NCI-H510A treated with DMSO at 0.1 percent for 48 hours (cell line): ENCODE data around the gene FBXO11.

ENCODE experiments used
- DNase-seq: peaks from one replicate; lab custom pipeline; 2025; lab: John Stamatoyannopoulos, UW

FBXO11 gene

DNA sequence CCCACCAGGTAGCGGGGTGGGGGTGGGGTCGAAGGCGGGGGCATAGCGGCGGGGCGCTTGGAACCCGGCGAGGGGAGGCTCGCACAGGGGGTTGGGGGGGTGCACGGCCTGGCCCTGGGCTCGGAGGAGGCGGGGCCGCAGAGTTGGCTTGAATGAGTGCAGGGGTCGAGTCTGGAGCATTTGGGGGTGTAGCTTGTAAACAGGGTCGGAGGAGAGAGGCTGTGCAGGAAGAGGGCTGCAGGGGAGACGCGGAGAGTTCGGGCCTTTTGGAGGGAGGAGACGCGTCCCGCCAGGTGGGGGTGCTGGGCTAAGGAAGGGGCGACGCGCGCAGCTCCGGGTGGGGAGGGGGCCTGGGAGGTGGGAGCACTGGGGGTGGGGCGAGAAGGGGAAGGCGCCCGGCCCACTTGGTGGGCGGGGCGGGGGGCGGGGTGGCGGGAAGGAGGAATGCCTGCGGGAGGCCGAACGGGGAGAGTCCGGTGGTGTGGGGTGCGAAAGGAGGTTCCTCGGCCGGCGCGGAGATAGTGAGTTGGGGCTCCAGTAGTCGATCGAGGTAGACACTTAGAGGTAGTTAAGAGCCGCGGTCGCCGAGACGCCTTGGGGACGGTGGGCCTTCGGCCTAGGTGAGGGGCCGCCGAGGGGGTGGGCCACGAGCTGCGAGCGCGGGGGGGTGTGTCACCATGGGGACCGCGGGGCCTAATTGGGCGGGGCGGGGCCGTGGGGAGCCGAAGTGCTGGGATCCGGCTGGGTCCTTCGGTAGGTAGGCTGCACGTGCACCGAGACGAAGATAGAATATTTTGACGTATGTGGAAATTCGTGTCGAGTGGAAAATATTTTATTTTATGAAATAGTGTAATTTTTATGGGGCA is 122.6 kb downstream of the FBXO11 start:
- DNase-seq = peak; percentile 78

DNA sequence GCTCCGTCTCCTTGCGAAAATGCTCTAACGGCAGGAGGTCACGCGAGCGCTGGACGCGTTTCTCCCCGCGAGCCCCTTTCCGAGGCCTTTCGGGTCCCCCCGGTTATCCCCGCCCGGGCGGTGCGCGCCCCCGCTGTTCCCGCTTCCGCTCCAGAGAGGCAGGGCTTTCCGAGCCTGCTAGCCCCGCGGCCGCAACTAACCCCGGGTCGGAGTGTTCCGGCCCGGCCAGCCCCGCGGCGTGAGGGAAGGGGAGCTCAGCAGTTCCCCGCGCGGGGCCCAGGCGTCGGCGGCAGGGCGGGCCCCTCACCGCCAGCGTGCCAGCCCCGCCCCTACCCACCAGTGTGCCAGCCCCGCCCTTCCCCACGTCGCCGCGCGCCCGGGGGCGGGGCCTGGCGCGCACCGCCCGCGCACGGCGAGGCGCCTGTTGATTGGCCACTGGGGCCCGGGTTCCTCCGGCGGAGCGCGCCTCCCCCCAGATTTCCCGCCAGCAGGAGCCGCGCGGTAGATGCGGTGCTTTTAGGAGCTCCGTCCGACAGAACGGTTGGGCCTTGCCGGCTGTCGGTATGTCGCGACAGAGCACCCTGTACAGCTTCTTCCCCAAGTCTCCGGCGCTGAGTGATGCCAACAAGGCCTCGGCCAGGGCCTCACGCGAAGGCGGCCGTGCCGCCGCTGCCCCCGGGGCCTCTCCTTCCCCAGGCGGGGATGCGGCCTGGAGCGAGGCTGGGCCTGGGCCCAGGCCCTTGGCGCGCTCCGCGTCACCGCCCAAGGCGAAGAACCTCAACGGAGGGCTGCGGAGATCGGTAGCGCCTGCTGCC is 123.4 kb downstream of the FBXO11 start, which contains the start of gene MSH6:
Gene MSH6, plus strand, starts transcription at position 475 of the 815 bp plus-strand sequence. Its CDS starts 89 bp downstream, at position 564.
- peak; percentile 89 for DNase-seq

DNA sequence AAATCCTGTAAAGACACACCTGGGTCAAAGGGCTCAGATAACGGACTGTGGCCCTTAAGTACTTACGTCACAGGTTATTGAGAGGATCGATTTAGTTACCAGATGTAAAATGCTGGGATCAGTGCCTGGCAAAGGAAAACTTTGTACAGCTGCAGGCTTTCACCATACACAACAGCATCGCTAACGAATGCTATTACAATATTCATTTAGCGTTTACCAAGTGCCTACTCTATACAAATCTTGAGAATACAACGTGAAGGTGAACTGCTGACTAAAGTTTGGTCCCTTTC is 124.0 kb downstream of the FBXO11 start:
- DNase-seq = no peak

DNA sequence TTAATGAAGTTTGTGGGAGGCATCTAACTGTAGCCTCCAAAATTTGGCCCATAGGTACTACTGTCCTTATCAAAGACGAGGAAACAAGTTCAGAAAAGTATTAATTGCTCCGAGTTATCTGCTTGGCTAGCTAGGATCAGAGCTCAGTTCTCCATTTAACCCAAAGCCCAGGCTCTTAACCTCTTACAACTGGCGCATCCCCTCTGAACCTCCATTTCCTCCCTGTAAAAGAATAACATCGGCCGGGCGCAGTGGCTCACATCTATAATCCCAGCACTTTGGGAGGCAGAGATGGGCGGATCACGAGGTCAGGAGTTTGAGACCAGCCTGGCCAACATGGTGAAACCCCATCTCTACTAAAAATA is 126.9 kb downstream of the FBXO11 start:
- no peak for DNase-seq

DNA sequence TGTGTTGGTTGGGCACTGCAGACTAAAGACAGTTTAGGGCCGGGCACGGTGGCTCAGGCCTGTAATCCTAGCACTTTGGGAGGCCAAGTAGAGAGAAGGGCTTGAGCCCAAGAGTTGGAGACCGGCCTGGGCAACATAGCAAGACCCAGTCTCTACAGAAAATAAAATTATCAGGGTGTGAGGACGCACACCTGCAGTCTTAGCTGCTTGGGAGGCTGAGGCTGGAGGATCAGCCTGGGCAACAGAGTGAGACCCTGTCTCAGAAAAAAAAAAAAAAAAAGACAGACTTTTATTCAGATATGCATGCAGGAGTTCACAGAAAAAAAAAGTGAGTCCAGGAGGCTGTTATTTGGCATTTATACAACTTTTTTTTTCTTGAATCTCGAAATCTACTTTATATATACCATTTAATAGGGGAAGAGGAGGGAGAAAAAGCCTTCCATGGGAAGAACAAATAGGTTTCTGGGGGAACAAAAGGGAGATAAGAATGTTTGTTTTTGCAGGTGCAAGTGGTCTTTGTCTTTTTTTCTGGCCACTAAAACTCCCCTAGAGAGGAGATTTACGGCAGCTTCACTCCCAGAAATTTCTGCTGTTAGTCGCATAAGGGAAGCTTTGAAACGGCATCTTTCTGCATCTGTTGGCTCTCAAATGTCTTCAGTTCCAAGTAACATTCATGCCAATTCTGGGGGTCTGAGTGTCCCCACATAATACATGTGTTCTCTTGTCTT is 127.4 kb downstream of the FBXO11 start:
- DNase-seq = no peak

DNA sequence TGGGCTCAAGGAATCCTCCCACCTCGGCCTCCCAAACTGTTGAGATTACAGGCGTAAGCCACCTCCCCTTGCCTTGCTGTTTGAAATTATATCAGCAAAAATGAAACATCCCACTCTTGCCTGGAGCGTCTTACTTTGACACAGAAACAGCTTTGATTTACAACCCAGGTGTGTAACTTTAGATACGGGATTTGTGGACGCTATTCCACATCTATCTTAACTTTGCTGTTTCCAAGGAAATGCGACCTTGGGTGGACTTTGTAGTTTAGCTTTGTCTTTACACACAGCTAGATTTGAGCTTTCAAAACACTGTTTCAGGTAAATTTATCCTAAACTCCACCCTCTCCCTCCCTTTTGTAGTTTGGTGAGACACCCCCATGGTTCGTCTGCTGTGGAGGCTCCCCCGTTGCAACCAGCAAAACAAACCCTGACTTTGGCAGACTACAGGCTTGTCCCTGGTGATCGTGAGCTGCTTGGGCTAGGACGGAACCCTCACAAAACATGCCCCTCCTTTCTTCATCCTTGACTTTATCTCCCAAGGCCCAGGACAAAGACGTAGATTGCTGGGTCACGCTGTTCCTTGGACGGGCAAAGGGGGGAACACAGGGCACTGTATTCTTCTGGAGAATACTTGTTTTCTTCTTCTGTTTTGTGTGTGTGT is 128.9 kb downstream of the FBXO11 start:
- no peak for DNase-seq

DNA sequence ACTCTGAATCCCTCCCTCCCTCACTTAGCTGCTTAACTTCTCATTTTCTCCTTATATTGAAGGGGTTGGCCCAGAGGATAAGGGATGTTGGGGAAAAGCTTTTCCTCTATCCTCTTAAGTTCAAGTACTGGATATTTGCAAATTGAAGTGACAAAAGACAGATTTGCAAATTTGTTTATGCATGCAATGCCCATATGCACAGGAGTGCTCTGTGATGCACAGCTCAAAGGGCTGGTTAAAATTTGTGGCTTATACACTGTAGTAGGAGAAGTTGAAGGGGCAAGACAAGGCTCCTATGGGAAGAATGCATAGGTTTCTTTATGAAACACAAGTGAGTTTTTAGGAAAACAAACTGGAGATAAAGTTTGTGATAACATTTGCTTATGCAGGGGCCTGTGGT is 131.7 kb downstream of the FBXO11 start:
- no peak for DNase-seq

DNA sequence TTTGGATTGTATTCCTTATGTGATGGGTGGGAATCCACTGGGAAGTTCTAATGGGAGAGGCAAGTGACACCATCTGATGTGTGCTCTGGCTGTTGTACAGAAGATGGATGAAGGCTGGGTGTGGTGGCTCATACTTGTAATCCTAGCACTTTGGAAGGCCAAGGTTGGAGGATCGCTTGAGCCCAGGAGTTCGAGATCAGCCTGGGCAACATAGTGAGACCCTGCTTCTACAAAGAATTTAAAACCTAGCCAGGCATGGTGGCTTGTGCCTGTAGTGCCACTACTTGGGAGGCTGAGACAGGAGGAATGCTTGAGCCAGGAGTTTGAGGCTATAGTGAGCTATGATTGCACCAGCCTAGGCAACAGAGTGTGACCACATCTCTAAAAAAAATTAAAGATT is 134.0 kb downstream of the FBXO11 start:
- no peak for DNase-seq

DNA sequence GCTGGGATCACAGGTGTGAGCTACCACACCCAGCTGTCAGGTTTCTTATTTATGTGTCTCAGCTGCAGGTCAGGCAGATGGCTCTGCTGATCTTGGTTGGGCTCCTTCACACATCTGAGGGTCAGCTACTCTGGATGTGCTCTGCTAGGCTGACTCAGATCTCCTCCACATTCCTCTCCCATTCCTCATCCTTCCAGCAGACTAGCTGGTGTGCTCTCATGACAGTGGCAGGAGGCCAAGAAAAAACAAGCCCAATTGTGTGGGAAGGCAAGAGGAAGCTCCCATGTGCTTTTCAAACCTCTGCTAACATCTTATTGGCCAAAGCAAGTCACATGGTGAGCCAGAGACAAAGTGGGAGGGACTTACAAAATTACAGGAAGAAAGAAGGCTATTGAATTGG is 135.1 kb downstream of the FBXO11 start:
- DNase-seq = no peak

DNA sequence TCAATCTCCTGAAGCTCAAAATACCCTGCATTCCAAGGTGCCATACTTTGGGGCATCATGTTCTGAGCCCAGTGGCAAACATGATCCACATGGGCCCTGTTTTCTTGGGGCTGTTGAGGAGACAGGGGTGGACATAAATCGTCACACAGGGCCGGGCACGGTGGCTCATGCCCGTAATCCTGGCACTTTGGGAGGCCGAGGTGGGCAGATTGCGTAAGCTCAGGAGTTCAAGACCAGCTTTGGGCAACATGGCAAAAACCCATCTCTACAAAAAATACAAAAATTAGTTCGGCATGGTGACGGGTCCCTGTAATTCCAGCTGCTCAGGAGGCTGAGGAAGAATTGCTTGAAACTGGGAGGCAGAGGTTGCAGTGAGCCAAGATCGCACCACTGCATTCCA is 137.0 kb downstream of the FBXO11 start:
- DNase-seq = no peak

DNA sequence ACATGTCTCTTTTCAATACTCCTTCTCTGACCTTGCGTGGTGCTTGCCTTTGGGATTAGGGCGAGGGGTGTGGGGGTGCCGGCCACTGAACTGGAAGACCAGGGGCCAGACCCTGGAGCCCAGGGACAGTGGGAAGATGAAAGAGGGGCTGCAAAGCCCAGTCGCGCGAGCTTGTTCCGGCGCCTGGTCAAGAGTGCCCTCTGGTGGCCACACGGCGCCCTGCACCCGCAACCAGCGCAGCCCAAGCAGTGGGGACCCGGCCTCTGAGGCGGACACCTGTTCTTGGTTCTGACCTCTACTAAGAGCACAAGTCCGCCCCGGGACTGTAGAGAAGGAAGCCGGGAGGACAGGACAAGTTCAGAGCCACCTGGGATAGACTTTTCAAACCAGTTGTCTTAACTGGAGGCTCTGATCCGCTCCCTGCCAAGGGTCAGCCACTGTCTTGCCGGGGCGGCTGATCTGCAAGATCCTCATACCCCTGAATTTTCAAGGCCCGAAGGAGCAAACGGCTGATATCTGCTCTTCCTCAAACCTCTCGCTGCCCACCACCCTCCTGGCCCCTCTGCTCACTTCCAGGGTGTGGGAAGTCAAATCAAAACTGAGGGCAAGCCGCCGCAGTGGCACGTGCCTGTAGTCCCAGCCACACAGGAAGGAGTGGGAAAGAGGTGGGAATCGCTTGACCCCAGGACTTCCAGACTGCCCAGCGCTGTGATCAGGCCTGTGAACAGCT is 138.3 kb downstream of the FBXO11 start:
- DNase-seq = peak; percentile 50

DNA sequence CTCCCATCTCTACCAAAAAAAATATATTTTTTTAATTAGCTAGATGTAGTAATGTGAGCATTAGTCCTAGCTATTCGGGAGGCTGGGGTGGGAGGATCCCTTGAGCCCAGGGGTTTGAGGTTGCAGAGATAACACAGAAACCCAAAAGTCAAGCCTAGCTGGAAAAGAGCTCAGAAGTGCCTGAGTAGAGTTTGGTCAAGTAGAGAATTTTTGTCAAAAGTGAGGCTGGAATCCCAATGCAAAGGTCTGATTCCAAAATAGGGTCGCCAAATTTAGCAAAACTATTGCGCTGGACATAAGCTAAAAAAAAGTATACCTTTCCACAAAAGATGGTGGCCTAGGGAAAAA is 138.8 kb downstream of the FBXO11 start:
- no peak for DNase-seq

DNA sequence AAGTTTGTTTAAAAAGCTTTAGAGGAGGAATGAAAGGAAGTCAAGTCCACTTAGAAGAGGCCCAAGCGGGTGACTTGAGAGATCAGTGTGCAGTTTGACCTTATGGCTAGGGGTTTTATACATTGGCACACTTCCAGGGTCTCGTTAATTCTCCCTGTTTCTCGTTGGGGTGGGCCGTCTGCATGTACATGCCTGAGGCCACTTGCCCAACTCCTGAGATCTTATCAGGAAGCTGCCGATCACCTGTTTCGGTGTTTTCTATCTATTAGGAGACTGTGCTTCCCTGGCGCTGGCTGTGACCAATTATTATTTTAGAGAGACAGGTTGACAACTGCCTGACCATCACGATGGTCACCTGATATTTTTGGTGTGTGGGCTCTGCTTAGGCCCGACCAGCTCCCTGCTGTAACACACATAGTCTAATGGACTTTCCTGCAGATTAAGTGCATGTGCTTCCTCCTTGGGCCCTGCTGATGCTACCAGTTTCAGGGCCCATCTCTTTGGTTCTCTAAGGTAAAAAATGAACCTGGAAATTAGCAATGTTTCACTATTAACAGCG is 154.4 kb downstream of the FBXO11 start:
- DNase-seq = peak; percentile 4

DNA sequence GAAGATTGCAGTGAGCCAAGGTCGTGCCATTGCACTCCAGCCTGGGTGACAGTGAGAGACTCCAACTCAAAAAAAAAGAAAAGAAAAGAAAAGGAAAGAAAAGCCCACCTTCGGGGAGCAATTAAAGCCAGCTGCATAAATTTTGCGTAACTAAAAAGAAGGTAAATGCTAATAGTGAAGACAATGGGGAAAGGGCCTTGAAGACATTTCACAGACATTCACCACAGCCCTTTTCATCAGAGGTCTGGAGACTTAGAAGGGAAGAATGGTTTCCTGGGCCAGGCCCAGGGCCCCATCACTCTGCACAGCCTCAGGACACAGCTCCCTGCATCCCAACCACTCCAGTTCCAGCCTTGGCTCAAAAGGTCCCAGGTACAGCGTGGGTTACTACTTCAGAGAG is 158.4 kb downstream of the FBXO11 start:
- no peak for DNase-seq

DNA sequence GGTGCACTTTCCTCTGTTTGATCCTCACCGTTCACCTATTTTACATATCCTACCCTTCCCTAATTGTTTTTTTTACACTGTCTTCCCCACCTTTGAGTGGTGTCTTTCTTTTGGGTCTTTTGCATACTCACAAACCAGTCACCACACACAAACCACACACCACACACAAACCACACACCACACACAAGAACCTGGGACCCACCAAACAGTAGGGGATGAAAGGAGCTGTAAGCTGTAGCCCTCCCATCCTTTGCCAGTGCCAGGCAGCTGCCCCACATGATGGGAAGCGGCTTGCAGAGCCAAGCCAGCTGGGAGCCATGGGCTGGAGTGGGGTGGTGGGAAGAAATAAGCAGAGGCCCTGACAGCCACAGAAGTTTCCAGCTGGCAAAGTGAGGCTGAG is 162.2 kb downstream of the FBXO11 start:
- no peak for DNase-seq

DNA sequence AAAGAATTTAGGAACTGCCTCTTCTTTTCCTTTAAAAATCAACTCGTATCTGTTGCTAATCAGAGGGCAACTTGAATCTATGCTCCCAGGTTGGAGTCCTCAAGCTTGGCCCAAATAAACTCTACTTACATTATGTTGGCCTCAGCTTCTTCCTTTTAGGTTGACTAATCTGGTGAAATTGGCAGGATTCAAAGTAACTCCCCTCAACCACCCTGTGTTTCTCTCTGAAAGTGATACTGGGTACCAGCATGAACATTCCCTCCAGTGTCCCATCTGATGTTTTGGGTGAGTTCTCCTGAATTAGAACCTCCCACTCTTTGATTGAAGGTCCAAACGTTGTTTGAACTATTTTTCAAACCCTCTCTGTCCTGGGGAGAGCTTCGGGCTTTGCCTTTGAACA is 164.7 kb downstream of the FBXO11 start:
- DNase-seq = no peak

DNA sequence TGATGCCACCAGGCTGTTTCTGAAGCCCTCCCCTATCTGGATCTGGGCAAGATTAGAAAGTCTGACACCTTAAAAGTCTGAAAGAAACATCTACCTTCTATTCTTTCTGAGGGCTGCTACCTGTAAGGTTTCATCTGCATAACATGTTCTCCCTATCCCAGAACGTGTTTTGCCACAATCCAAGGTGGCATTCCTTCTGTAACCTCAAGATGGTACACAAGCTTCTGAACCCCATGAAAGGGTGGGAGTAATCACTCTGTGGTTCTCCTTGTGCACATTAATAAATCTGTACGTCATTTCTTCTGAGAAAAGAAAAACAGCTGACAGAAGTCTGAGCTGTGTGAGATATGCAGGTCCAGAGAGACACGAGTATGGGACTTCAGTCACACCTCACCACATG is 165.2 kb downstream of the FBXO11 start:
- DNase-seq = no peak
